Memory B cell (primary cell): ENCODE results near the gene ANGPTL2.

Experiments
- ATAC-seq: fragments of 150-1000 bp; cut with Tn5 transposase; 2 replicates; pipeline ENCODE4 v1.10.0; 2021; ENCODE audit warnings: low read depth, mild to moderate bottlenecking, moderate library complexity
- DNase-seq, 2 donors: peaks; one replicate each; pipeline ENCODE4 v3.0.0; 2022; ENCODE audit warnings: low spot score in 2 of 2
- H3K27ac Mint-ChIP-seq: one replicate; pipeline ENCODE4 v1.8.0; 2022; ENCODE audit warnings: mild to moderate bottlenecking, moderate library complexity, mixed read lengths
- H3K27me3 Mint-ChIP-seq: one replicate; pipeline ENCODE4 v1.8.0; 2022; ENCODE audit warnings: mixed read lengths
- H3K36me3 Mint-ChIP-seq: one replicate; pipeline ENCODE4 v1.8.0; 2022; ENCODE audit warnings: mild to moderate bottlenecking, mixed read lengths
- H3K4me1 Mint-ChIP-seq: one replicate; pipeline ENCODE4 v1.8.0; 2022; ENCODE audit warnings: mixed read lengths
- H3K4me3 Mint-ChIP-seq: one replicate; pipeline ENCODE4 v1.8.0; 2022; ENCODE audit warnings: mild to moderate bottlenecking, moderate library complexity, mixed read lengths
- H3K9me3 Mint-ChIP-seq: one replicate; pipeline ENCODE4 v1.8.0; 2022; ENCODE audit warnings: mixed read lengths

ANGPTL2 gene

DNA sequence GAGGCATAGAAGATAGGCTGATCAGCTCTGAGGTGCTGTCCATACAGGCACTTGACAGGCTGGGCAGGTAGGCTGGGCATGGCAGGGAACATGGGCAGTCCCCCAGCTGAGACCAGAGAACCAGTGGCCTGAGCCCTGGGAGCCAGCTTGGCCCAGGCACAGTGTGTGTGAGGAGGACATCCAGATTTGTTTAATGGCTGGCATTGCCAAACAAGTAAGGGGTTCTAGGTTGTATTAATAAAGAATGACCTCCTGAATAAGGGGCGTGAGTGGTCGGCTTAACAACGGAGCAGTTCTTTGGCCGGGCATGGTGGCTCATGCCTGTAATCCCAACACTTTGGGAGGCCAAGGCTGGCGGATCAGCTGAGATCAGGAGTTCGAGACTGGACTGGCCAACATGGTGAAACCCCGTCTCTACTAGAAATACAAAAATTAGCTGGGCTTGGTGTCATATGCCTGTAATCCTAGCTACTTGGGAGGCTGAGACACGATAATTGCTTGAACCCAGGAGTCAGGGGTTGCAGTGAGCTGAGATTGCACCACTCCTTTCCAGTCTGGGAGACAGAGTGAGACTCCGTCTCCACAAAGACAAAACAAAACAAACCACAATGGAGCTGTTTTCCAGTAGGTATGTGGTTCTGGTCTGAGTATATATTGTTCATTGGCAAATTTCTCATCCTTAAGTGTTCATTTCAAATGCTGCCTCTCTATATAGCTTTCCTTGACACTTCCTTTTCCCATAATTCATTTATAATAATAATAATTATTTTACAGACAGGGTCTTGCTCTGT, 56.2 kb downstream of the ANGPTL2 start:
- no peak overlapping the region for H3K27ac Mint-ChIP-seq
- no peaks in the 10 kb centered on the region for H3K27me3 Mint-ChIP-seq

GRCh38 chr9:127065592-127065991, 56.8 kb downstream of the ANGPTL2 start:
- peaks cover under 1% of the 10 kb centered on the region for H3K4me1 Mint-ChIP-seq
- H3K9me3 Mint-ChIP-seq = peaks cover 1% of the 10 kb centered on the region
- H3K27me3 Mint-ChIP-seq = no peaks in the 10 kb centered on the region
- peaks cover 44% of the 10 kb centered on the region for H3K36me3 Mint-ChIP-seq
- no peak overlapping the region for H3K4me3 Mint-ChIP-seq
- DNase-seq (no peak), ATAC-seq (no peak)
- H3K27ac Mint-ChIP-seq = no peak overlapping the region

More for the DNA sequence above, 56.2 kb downstream of the ANGPTL2 start:
- no peak for DNase-seq
- Mint-ChIP-seq H3K9me3 (peaks cover 3% of the 10 kb centered on the region), H3K36me3 (peaks cover 46% of the 10 kb centered on the region), H3K4me1 (no peaks in the 10 kb centered on the region), H3K4me3 (no peak overlapping the region)
- no peak for ATAC-seq

GRCh38 chr9:127064335-127064734, 58.1 kb downstream of the ANGPTL2 start:
- H3K36me3 Mint-ChIP-seq = peaks cover 34% of the 10 kb centered on the region
- peaks cover 9% of the 10 kb centered on the region for H3K4me1 Mint-ChIP-seq

DNA sequence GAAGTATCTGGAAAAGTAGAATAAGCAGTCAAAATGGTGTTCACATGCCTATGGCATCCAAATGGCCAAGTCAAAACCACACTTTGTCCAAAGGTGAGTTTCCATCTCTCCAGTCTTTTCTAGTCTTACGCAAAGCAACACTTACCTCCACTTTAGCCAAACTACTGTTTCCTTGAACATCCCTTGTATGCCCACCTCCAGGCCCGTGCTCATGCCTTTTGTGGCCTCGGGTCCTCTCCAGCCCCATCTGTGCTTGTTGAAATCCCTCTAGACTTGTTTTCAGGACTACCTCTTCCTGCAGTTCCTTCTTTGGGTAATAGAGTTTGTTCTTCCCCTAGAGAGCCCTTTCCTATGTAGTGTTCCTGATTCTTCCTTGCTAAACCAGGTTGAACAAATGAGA, 61.0 kb downstream of the ANGPTL2 start:
- no peak for DNase-seq
- no peak for ATAC-seq
- Mint-ChIP-seq H3K9me3 (no peaks in the 10 kb centered on the region), H3K27me3 (no peaks in the 10 kb centered on the region), H3K4me1 (peaks cover 17% of the 10 kb centered on the region), H3K36me3 (peaks cover 25% of the 10 kb centered on the region), H3K4me3 (no peak overlapping the region), H3K27ac (no peak overlapping the region)

More at GRCh38 chr9:127064335-127064734, 58.1 kb downstream of the ANGPTL2 start:
- Mint-ChIP-seq H3K9me3 (no peaks in the 10 kb centered on the region), H3K27me3 (no peaks in the 10 kb centered on the region), H3K27ac (no peak overlapping the region), H3K4me3 (no peak overlapping the region)
- ATAC-seq (no peak), DNase-seq (no peak)

DNA sequence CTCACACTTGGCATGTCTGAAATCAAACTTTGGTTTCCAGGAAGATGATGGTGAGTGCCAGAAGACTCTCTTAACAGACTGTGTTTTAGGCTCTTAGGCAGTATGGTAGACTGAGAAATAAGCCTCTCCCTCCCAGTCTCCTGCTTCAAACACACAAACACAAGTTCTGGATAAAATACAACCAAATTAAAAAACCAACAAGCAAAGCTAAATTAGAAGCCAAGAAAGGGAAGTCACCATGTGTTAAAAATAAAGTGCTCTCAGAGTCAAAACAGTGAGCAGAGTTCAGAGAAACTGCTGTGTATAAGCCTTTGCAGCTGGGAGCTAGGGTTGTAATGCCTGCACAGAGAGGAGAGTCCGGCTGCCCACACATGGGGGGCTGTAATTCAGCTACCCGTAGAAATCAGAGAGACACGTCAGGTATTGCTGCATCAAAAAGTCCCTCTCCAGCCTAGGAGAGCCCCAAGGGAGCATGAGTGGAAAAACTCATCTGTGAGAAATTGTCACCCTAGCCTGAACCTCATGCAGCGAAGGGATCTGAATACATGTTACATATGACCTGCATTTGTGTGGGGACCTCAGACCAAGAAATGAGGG, 62.6 kb downstream of the ANGPTL2 start:
- DNase-seq = no peak
- Mint-ChIP-seq H3K9me3 (no peaks in the 10 kb centered on the region), H3K36me3 (peaks cover 21% of the 10 kb centered on the region), H3K4me1 (peaks cover 17% of the 10 kb centered on the region), H3K27ac (peak overlapping the region; percentile 51), H3K27me3 (no peaks in the 10 kb centered on the region), H3K4me3 (no peak overlapping the region)
- peak; percentile 31 for ATAC-seq

- H3K4me1 Mint-ChIP-seq = peaks cover 17% of the 10 kb centered on the region
- H3K27ac Mint-ChIP-seq = peak overlapping the region; percentile 51
- no peak for ATAC-seq
These were observed 63.4 kb downstream of the ANGPTL2 start for GRCh38 chr9:127059030-127059429.

GRCh38 chr9:127058645-127059021, 63.8 kb downstream of the ANGPTL2 start:
- ATAC-seq (no peak), DNase-seq (no peak)
- no peak overlapping the region for H3K27ac Mint-ChIP-seq
- H3K27me3 Mint-ChIP-seq = no peaks in the 10 kb centered on the region
- H3K36me3 Mint-ChIP-seq = peaks cover 22% of the 10 kb centered on the region
- peaks cover 17% of the 10 kb centered on the region for H3K4me1 Mint-ChIP-seq
- H3K4me3 Mint-ChIP-seq = no peak overlapping the region
- H3K9me3 Mint-ChIP-seq = no peaks in the 10 kb centered on the region

More at GRCh38 chr9:127059030-127059429, 63.4 kb downstream of the ANGPTL2 start:
- peaks cover 22% of the 10 kb centered on the region for H3K36me3 Mint-ChIP-seq
- H3K4me3 Mint-ChIP-seq = no peak overlapping the region
- DNase-seq = no peak
- no peaks in the 10 kb centered on the region for H3K9me3 Mint-ChIP-seq
- no peaks in the 10 kb centered on the region for H3K27me3 Mint-ChIP-seq

GRCh38 chr9:127058011-127058644, 64.3 kb downstream of the ANGPTL2 start:
- Mint-ChIP-seq H3K9me3 (no peaks in the 10 kb centered on the region), H3K36me3 (peaks cover 24% of the 10 kb centered on the region), H3K27ac (peak overlapping the region; percentile 19), H3K4me3 (no peak overlapping the region), H3K27me3 (no peaks in the 10 kb centered on the region), H3K4me1 (peaks cover 17% of the 10 kb centered on the region)
- DNase-seq (no peak), ATAC-seq (no peak)

- peaks cover 17% of the 10 kb centered on the region for H3K4me1 Mint-ChIP-seq
- DNase-seq (no peak), ATAC-seq (no peak)
- H3K36me3 Mint-ChIP-seq = peaks cover 24% of the 10 kb centered on the region
- H3K4me3 Mint-ChIP-seq = no peak overlapping the region
- no peaks in the 10 kb centered on the region for H3K9me3 Mint-ChIP-seq
- no peak overlapping the region for H3K27ac Mint-ChIP-seq
- H3K27me3 Mint-ChIP-seq = no peaks in the 10 kb centered on the region
These were observed 66.0 kb downstream of the ANGPTL2 start for GRCh38 chr9:127056446-127056845.

GRCh38 chr9:127055745-127056402, 66.6 kb downstream of the ANGPTL2 start:
- Mint-ChIP-seq H3K4me3 (no peak overlapping the region), H3K9me3 (no peaks in the 10 kb centered on the region), H3K4me1 (peaks cover 17% of the 10 kb centered on the region), H3K27me3 (no peaks in the 10 kb centered on the region), H3K27ac (no peak overlapping the region), H3K36me3 (peaks cover 21% of the 10 kb centered on the region)
- no peak for ATAC-seq
- no peak for DNase-seq

- no peak overlapping the region for H3K4me3 Mint-ChIP-seq
- H3K27ac Mint-ChIP-seq = no peak overlapping the region
- DNase-seq (no peak), ATAC-seq (no peak)
- no peaks in the 10 kb centered on the region for H3K9me3 Mint-ChIP-seq
- peaks cover 25% of the 10 kb centered on the region for H3K36me3 Mint-ChIP-seq
- H3K27me3 Mint-ChIP-seq = no peaks in the 10 kb centered on the region
- H3K4me1 Mint-ChIP-seq = peaks cover 7% of the 10 kb centered on the region
These were observed 68.5 kb downstream of the ANGPTL2 start for GRCh38 chr9:127053960-127054359.

DNA sequence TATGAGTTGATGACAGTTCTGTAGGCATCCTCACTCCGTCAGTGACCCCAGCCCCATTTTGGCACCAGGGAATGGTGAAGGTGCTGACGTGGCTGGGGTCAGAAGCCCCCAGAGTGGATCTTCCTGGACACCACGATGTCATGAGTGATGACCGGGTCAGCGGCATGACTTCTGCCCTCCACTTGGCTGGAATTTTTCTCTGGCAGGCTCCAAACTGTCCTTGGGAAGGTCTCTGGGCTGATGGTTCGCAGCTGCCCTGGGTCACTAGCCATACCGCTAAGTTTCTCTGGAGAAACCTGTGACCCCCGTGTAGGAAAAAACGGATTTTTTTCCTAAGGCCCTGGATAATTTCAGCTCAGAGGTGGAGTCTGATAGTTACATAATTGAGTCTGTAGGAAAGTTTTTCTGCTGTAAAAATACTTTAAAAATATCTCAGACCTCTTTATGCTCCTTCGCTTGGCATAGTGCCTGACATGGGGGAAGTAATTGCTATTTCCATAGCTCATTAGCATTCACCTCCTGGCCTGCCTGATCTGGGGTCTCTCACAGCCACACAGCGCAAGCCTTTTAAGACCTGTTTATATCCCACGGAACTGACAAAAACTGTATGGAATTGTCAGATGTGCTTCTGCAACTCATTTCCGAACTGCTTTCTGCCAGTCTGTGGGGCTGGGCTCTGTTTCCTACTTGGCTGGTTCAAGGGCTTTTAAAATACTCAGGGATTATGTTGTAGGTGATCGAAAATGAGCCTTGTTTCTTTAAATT, 69.2 kb downstream of the ANGPTL2 start:
- H3K4me3 Mint-ChIP-seq = no peak overlapping the region
- H3K36me3 Mint-ChIP-seq = peaks cover 26% of the 10 kb centered on the region
- DNase-seq (no peak), ATAC-seq (no peak)
- H3K27me3 Mint-ChIP-seq = no peaks in the 10 kb centered on the region
- no peaks in the 10 kb centered on the region for H3K9me3 Mint-ChIP-seq
- H3K27ac Mint-ChIP-seq = no peak overlapping the region
- H3K4me1 Mint-ChIP-seq = peaks cover 11% of the 10 kb centered on the region

DNA sequence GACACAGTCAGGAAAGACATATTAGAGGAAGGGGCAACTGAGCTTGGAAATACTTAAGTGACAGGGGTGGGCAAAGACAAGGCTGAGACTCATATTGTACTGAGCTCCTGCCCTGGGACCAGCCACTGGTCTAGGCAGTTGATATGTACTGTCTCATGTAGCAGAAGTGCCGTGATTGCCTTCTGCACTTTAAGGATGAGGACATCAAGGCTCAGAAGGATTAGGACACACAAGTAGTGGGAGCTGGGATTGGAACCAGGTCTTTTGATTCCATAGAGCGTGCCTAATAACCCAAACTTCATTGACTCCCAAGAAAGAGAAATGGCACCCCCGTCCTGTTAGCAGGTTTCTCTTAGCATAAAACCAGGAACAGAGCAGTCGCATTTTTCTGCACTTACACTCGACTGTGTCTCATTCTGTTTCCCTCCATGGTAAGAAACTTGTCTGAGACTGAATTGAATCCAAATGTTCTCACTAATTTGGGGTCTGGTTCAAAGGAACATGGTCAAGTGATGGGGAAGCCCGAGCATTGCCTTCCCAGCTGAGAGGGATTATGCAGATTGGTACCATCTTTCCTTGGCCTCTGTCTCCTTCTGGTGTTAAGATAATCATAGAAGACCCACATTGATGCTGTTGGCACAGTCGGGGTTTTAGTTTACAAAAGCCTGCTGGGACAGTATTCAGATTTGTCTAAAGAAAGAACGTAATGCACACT, 70.4 kb downstream of the ANGPTL2 start:
- no peak overlapping the region for H3K27ac Mint-ChIP-seq
- H3K27me3 Mint-ChIP-seq = no peaks in the 10 kb centered on the region
- no peak for DNase-seq
- no peak overlapping the region for H3K4me3 Mint-ChIP-seq
- H3K36me3 Mint-ChIP-seq = peaks cover 22% of the 10 kb centered on the region
- peaks cover 12% of the 10 kb centered on the region for H3K4me1 Mint-ChIP-seq
- no peak for ATAC-seq
- H3K9me3 Mint-ChIP-seq = no peaks in the 10 kb centered on the region
